GM20431 (cell line): Measurements from ENCODE around the gene PITX3.

Experiments used
- in situ Hi-C: fragments of 300-500 bp; cut with MseI, MboI; formaldehyde crosslinking; loops from one replicate; pipeline ENCODE4 v1.15.0; 2020; ENCODE audit warnings: low sequenced_read_pairs; ENCODE audit not compliant: unreplicated experiment

The PITX3 gene

GRCh38 chr10:102241444-102242117 is at the start of gene PITX3:
Gene PITX3, minus strand, starts transcription at chr10:102241512. Its CDS starts 9,432 bp downstream, at chr10:102232080.
- in situ Hi-C loops: loop anchor here (25.0 kb wide), 2 partner anchors 246 to 346 kb away; no protein-coding TSS in a partner anchor

- in situ Hi-C loops: no loop called here
Observed at GRCh38 chr10:102289840-102290239, 48.5 kb upstream of the PITX3 start.

- in situ Hi-C loops: no loop called here
Observed at GRCh38 chr10:102289356-102289755, 48.0 kb upstream of the PITX3 start.

GRCh38 chr10:102287991-102288390 is 46.7 kb upstream of the PITX3 start:
- in situ Hi-C loops: no loop called here

- in situ Hi-C loops: no loop called here
Observed at GRCh38 chr10:102287538-102287937, 46.2 kb upstream of the PITX3 start.

- in situ Hi-C loops: no loop called here
Observed at GRCh38 chr10:102286216-102286615, 44.9 kb upstream of the PITX3 start.

- in situ Hi-C loops: no loop called here
Observed at GRCh38 chr10:102285133-102285532, 43.8 kb upstream of the PITX3 start.

GRCh38 chr10:102284531-102284930 is 43.2 kb upstream of the PITX3 start:
- in situ Hi-C loops: no loop called here

GRCh38 chr10:102283890-102284289 is 42.6 kb upstream of the PITX3 start:
- in situ Hi-C loops: no loop called here

- in situ Hi-C loops: no loop called here
Observed at GRCh38 chr10:102283488-102283887, 42.2 kb upstream of the PITX3 start.

GRCh38 chr10:102281102-102281487 is 39.8 kb upstream of the PITX3 start:
- in situ Hi-C loops: no loop called here

- in situ Hi-C loops: no loop called here
Observed at GRCh38 chr10:102280397-102281101, 39.2 kb upstream of the PITX3 start.

- in situ Hi-C loops: no loop called here
Observed at GRCh38 chr10:102279104-102279503, 37.8 kb upstream of the PITX3 start.

GRCh38 chr10:102275343-102275742 is 34.0 kb upstream of the PITX3 start:
- in situ Hi-C loops: no loop called here

GRCh38 chr10:102274062-102274461 is 32.8 kb upstream of the PITX3 start:
- in situ Hi-C loops: no loop called here

- in situ Hi-C loops: no loop called here
Observed at GRCh38 chr10:102269017-102269416, 27.7 kb upstream of the PITX3 start.

GRCh38 chr10:102268375-102268888 is 27.1 kb upstream of the PITX3 start:
- in situ Hi-C loops: no loop called here

- in situ Hi-C loops: no loop called here
Observed at GRCh38 chr10:102267748-102268147, 26.4 kb upstream of the PITX3 start.

GRCh38 chr10:102266670-102267069 is 25.4 kb upstream of the PITX3 start:
- in situ Hi-C loops: no loop called here

- in situ Hi-C loops: no loop called here
Observed at GRCh38 chr10:102264371-102264770, 23.1 kb upstream of the PITX3 start.

GRCh38 chr10:102262744-102263370 is 21.5 kb upstream of the PITX3 start:
- in situ Hi-C loops: no loop called here
